ENCODE data around the gene FMN2. TPM values are rescaled to one million over a fixed set of nuclear protein-coding genes. Genes with fewer than 3 reads are reported as not detected.

The FMN2 gene
- total RNA-seq, 1 donor from 2014 or later = 4.3 TPM

- peaks cover 29% of the 10 kb centered on the region for H3K27me3 Mint-ChIP-seq
- H3K4me3 Mint-ChIP-seq = no peak overlapping the region
- DNase-seq (ENCODE audit: extremely low spot score, unreplicated experiment) = no peak
- peaks cover 7% of the 10 kb centered on the region for H3K4me1 Mint-ChIP-seq (ENCODE audit: unreplicated experiment)
- H3K36me3 Mint-ChIP-seq = no peaks in the 10 kb centered on the region
- no peak overlapping the region for H3K27ac Mint-ChIP-seq
- H3K9me3 Mint-ChIP-seq = no peaks in the 10 kb centered on the region
- TF ChIP-seq CTCF (conservative IDR thresholded peaks at IDR 0.05) = no peak
Observed at GRCh38 chr1:240188139-240188538, 96.5 kb downstream of the FMN2 start.

- TF ChIP-seq CTCF (conservative IDR thresholded peaks at IDR 0.05) = peak; percentile 89
- H3K9me3 Mint-ChIP-seq = no peaks in the 10 kb centered on the region
- H3K36me3 Mint-ChIP-seq = no peaks in the 10 kb centered on the region
- H3K4me3 Mint-ChIP-seq = no peak overlapping the region
- H3K27ac Mint-ChIP-seq = no peak overlapping the region
- H3K27me3 Mint-ChIP-seq = peaks cover 26% of the 10 kb centered on the region
- H3K4me1 Mint-ChIP-seq (ENCODE audit: unreplicated experiment) = peaks cover 7% of the 10 kb centered on the region
- DNase-seq (ENCODE audit: extremely low spot score, unreplicated experiment) = no peak
Observed at GRCh38 chr1:240189386-240189989, 97.8 kb downstream of the FMN2 start.

- DNase-seq (ENCODE audit: extremely low spot score, unreplicated experiment) = no peak
- Mint-ChIP-seq H3K27me3 (peaks cover 19% of the 10 kb centered on the region), H3K4me1 (ENCODE audit: unreplicated experiment) (peaks cover 7% of the 10 kb centered on the region), H3K27ac (no peak overlapping the region), H3K36me3 (no peaks in the 10 kb centered on the region), H3K9me3 (no peaks in the 10 kb centered on the region), H3K4me3 (no peak overlapping the region)
- TF ChIP-seq CTCF (conservative IDR thresholded peaks at IDR 0.05) = peak; percentile 71
Observed at GRCh38 chr1:240190881-240191401, 99.3 kb downstream of the FMN2 start.

GRCh38 chr1:240192851-240193250, 101.2 kb downstream of the FMN2 start:
- Mint-ChIP-seq H3K4me1 (ENCODE audit: unreplicated experiment) (peaks cover 7% of the 10 kb centered on the region), H3K4me3 (no peak overlapping the region), H3K27me3 (peaks cover 12% of the 10 kb centered on the region), H3K9me3 (no peaks in the 10 kb centered on the region), H3K36me3 (no peaks in the 10 kb centered on the region), H3K27ac (no peak overlapping the region)
- TF ChIP-seq CTCF (conservative IDR thresholded peaks at IDR 0.05) = no peak
- no peak for DNase-seq (ENCODE audit: extremely low spot score, unreplicated experiment)

- H3K27ac Mint-ChIP-seq = no peak overlapping the region
- peaks cover 12% of the 10 kb centered on the region for H3K27me3 Mint-ChIP-seq
- no peak for TF ChIP-seq CTCF (conservative IDR thresholded peaks at IDR 0.05)
- H3K36me3 Mint-ChIP-seq = no peaks in the 10 kb centered on the region
- H3K4me1 Mint-ChIP-seq (ENCODE audit: unreplicated experiment) = peaks cover 7% of the 10 kb centered on the region
- no peak overlapping the region for H3K4me3 Mint-ChIP-seq
- DNase-seq (ENCODE audit: extremely low spot score, unreplicated experiment) = no peak
- H3K9me3 Mint-ChIP-seq = no peaks in the 10 kb centered on the region
Observed at GRCh38 chr1:240193679-240194078, 102.0 kb downstream of the FMN2 start.

All from type B pancreatic cell (in vitro differentiated cells).